HG03439 (cell line): ENCODE results near the gene ROPN1B.

Experiments used
- ATAC-seq: cut with Tn5 transposase; IDR thresholded peaks from one replicate; pipeline ENCODE4 v1.9.1; 2021; ENCODE audit warnings: mild to moderate bottlenecking, moderate library complexity; ENCODE audit not compliant: unreplicated experiment

ROPN1B gene

GRCh38 chr3:126003447-126004190 is 34.6 kb downstream of the ROPN1B start:
- no peak for ATAC-seq

GRCh38 chr3:126004217-126004616 is 35.2 kb downstream of the ROPN1B start:
- no peak for ATAC-seq

GRCh38 chr3:126004692-126005091 is 35.7 kb downstream of the ROPN1B start:
- no peak for ATAC-seq

- ATAC-seq = no peak
Observed at GRCh38 chr3:126005951-126006350, 37.0 kb downstream of the ROPN1B start.

GRCh38 chr3:126008219-126008618 is 39.2 kb downstream of the ROPN1B start:
- no peak for ATAC-seq

GRCh38 chr3:126009181-126009580 is 40.2 kb downstream of the ROPN1B start:
- ATAC-seq = no peak

- no peak for ATAC-seq
Observed at GRCh38 chr3:126013751-126014156, 44.8 kb downstream of the ROPN1B start.

- ATAC-seq = no peak
Observed at GRCh38 chr3:126014252-126014651, 45.3 kb downstream of the ROPN1B start.

GRCh38 chr3:126015075-126015474 is 46.1 kb downstream of the ROPN1B start:
- no peak for ATAC-seq

- no peak for ATAC-seq
Observed at GRCh38 chr3:126016616-126017015, 47.6 kb downstream of the ROPN1B start.

GRCh38 chr3:126017362-126017761 is 48.4 kb downstream of the ROPN1B start:
- no peak for ATAC-seq

GRCh38 chr3:126018545-126018944 is 49.6 kb downstream of the ROPN1B start:
- no peak for ATAC-seq

GRCh38 chr3:126018995-126019394 is 50.0 kb downstream of the ROPN1B start:
- no peak for ATAC-seq

- ATAC-seq = no peak
Observed at GRCh38 chr3:126019683-126020082, 50.7 kb downstream of the ROPN1B start.

- ATAC-seq = no peak
Observed at GRCh38 chr3:126021224-126021623, 52.2 kb downstream of the ROPN1B start.

- ATAC-seq = no peak
Observed at GRCh38 chr3:126021702-126022101, 52.7 kb downstream of the ROPN1B start.

GRCh38 chr3:126022741-126023359 is 53.9 kb downstream of the ROPN1B start:
- ATAC-seq = no peak

- ATAC-seq = no peak
Observed at GRCh38 chr3:126023390-126023789, 54.4 kb downstream of the ROPN1B start.

GRCh38 chr3:126024049-126024854 is 55.3 kb downstream of the ROPN1B start:
- no peak for ATAC-seq

GRCh38 chr3:126025116-126025729 is 56.2 kb downstream of the ROPN1B start:
- ATAC-seq = no peak

GRCh38 chr3:126025862-126026261 is 56.9 kb downstream of the ROPN1B start:
- no peak for ATAC-seq
